Skeletal muscle tissue (tissue), 4 donors: ENCODE results near the gene IFT80. TPM values are rescaled to one million over a fixed set of nuclear protein-coding genes. Genes with fewer than 3 reads are reported as not detected.

Source experiments
- H3K27ac ChIP-seq: one replicate; pipeline ENCODE4 v1.7.0; 2013; ENCODE audit warnings: mild to moderate bottlenecking, low read depth, low read length, inconsistent platforms
- H3K27me3 ChIP-seq, 3 donors: one replicate each; pipeline ENCODE4 v1.7.0; 2013; ENCODE audit warnings: low read length in 3 of 3; ENCODE audit not compliant: control insufficient read depth in 3 of 3, insufficient read depth in 3 of 3
- H3K36me3 ChIP-seq, 3 donors: one replicate each; pipeline ENCODE4 v1.7.0; 2013; ENCODE audit warnings: low read length in 3 of 3; ENCODE audit not compliant: control insufficient read depth in 3 of 3, insufficient read depth in 3 of 3
- H3K4me1 ChIP-seq, 3 donors: one replicate each; pipeline ENCODE4 v1.7.0; 2013; ENCODE audit warnings: low read length in 3 of 3, mild to moderate bottlenecking in 3 of 3; ENCODE audit not compliant: control insufficient read depth in 3 of 3, insufficient read depth in 3 of 3
- H3K4me3 ChIP-seq, 3 donors: one replicate each; pipeline ENCODE4 v1.7.0; 2013; ENCODE audit warnings: low read length in 3 of 3
- H3K9ac ChIP-seq, 3 donors: one replicate each; pipeline ENCODE4 v1.7.0; 2013; ENCODE audit warnings: low read length in 3 of 3, mild to moderate bottlenecking in 3 of 3, moderate library complexity in 2 of 3, low read depth in 1 of 3
- H3K9me3 ChIP-seq, 3 donors: one replicate each; pipeline ENCODE4 v1.7.0; 2013; ENCODE audit warnings: low read length in 3 of 3; ENCODE audit not compliant: control insufficient read depth in 3 of 3
- total RNA-seq: library from RNA; depleted of rRNA; stranded (reverse); fragments of >200 nt; gene quantifications from one replicate; pipeline ENCODE4 v1.2.3, GENCODE V29; 2014
- donor health status: Osteomylitis.

IFT80 gene
- total RNA-seq, 1 donor from 2014 or later = 19.8 TPM

GRCh38 chr3:160291909-160292299, 107.1 kb downstream of the IFT80 start:
- H3K27ac ChIP-seq = no peak overlapping the region
- no peak overlapping the region for H3K4me3 ChIP-seq
- no peak overlapping the region for H3K9ac ChIP-seq
- peaks cover 0 to 6% (median 0%) of the 10 kb centered on the region in 3 donors for H3K4me1 ChIP-seq
- no peaks in the 10 kb centered on the region for H3K27me3 ChIP-seq
- H3K9me3 ChIP-seq = no peaks in the 10 kb centered on the region
- peaks cover 0 to 2% (median 0%) of the 10 kb centered on the region in 3 donors for H3K36me3 ChIP-seq

- H3K4me3 ChIP-seq = no peak overlapping the region
- H3K9me3 ChIP-seq = no peaks in the 10 kb centered on the region
- H3K27me3 ChIP-seq = no peaks in the 10 kb centered on the region
- peaks cover 0 to 2% (median 0%) of the 10 kb centered on the region in 3 donors for H3K36me3 ChIP-seq
- no peak overlapping the region for H3K9ac ChIP-seq
- H3K27ac ChIP-seq = no peak overlapping the region
- peaks cover 0 to under 1% (median 0%) of the 10 kb centered on the region in 3 donors for H3K4me1 ChIP-seq
These were observed 107.6 kb downstream of the IFT80 start for GRCh38 chr3:160291290-160291908.

GRCh38 chr3:160287666-160288065, 111.4 kb downstream of the IFT80 start:
- H3K27ac ChIP-seq = no peak overlapping the region
- no peaks in the 10 kb centered on the region for H3K9me3 ChIP-seq
- H3K9ac ChIP-seq = no peak overlapping the region
- no peak overlapping the region for H3K4me3 ChIP-seq
- no peaks in the 10 kb centered on the region for H3K4me1 ChIP-seq
- no peaks in the 10 kb centered on the region for H3K36me3 ChIP-seq
- no peaks in the 10 kb centered on the region for H3K27me3 ChIP-seq

GRCh38 chr3:160286231-160286630, 112.8 kb downstream of the IFT80 start:
- no peaks in the 10 kb centered on the region for H3K9me3 ChIP-seq
- no peaks in the 10 kb centered on the region for H3K36me3 ChIP-seq
- H3K27ac ChIP-seq = no peak overlapping the region
- no peaks in the 10 kb centered on the region for H3K27me3 ChIP-seq
- no peaks in the 10 kb centered on the region for H3K4me1 ChIP-seq
- no peak overlapping the region for H3K9ac ChIP-seq
- H3K4me3 ChIP-seq = no peak overlapping the region

GRCh38 chr3:160280836-160281235, 118.2 kb downstream of the IFT80 start:
- Histone ChIP-seq H3K9ac (no peak overlapping the region), H3K9me3 (no peaks in the 10 kb centered on the region), H3K36me3 (peaks cover 0 to 12% (median 0%) of the 10 kb centered on the region in 3 donors), H3K27ac (no peak overlapping the region), H3K4me3 (no peak overlapping the region), H3K27me3 (no peaks in the 10 kb centered on the region), H3K4me1 (no peaks in the 10 kb centered on the region)

GRCh38 chr3:160279657-160280056, 119.4 kb downstream of the IFT80 start:
- Histone ChIP-seq H3K9ac (no peak overlapping the region), H3K36me3 (peaks cover 0 to 12% (median 0%) of the 10 kb centered on the region in 3 donors), H3K27me3 (no peaks in the 10 kb centered on the region), H3K9me3 (no peaks in the 10 kb centered on the region), H3K27ac (no peak overlapping the region), H3K4me1 (no peaks in the 10 kb centered on the region), H3K4me3 (no peak overlapping the region)

GRCh38 chr3:160278210-160278609, 120.8 kb downstream of the IFT80 start:
- Histone ChIP-seq H3K9me3 (no peaks in the 10 kb centered on the region), H3K27me3 (no peaks in the 10 kb centered on the region), H3K4me3 (no peak overlapping the region), H3K27ac (no peak overlapping the region), H3K36me3 (peaks cover 0 to 12% (median 2%) of the 10 kb centered on the region in 3 donors), H3K9ac (no peak overlapping the region), H3K4me1 (no peaks in the 10 kb centered on the region)

GRCh38 chr3:160265088-160265487, 133.9 kb downstream of the IFT80 start:
- Histone ChIP-seq H3K27ac (no peak overlapping the region), H3K27me3 (no peaks in the 10 kb centered on the region), H3K9me3 (no peaks in the 10 kb centered on the region), H3K9ac (no peak overlapping the region), H3K4me1 (no peaks in the 10 kb centered on the region), H3K36me3 (peaks cover 0 to 4% (median 3%) of the 10 kb centered on the region in 3 donors), H3K4me3 (no peak overlapping the region)

- Histone ChIP-seq H3K27me3 (no peaks in the 10 kb centered on the region), H3K36me3 (no peaks in the 10 kb centered on the region), H3K4me1 (no peaks in the 10 kb centered on the region), H3K4me3 (no peak overlapping the region), H3K9me3 (no peaks in the 10 kb centered on the region), H3K27ac (no peak overlapping the region), H3K9ac (no peak overlapping the region)
These were observed 138.3 kb downstream of the IFT80 start for GRCh38 chr3:160260587-160261270.

- no peak overlapping the region for H3K9ac ChIP-seq
- H3K9me3 ChIP-seq = no peaks in the 10 kb centered on the region
- no peak overlapping the region for H3K4me3 ChIP-seq
- H3K27ac ChIP-seq = no peak overlapping the region
- no peaks in the 10 kb centered on the region for H3K4me1 ChIP-seq
- H3K36me3 ChIP-seq = no peaks in the 10 kb centered on the region
- H3K27me3 ChIP-seq = no peaks in the 10 kb centered on the region
These were observed 139.4 kb downstream of the IFT80 start for GRCh38 chr3:160259589-160259988.
